HFFc6 (cell line): ENCODE measurements around the gene LRRC57. TPM values are rescaled to one million over a fixed set of nuclear protein-coding genes. Genes with fewer than 3 reads are reported as not detected.
A peak's percentile ranks its signal among the peaks of the same experiment; 100 is the strongest.

Source experiments
- DNase-seq: peaks from one replicate; pipeline ENCODE4 v3.0.0-alpha.2; 2018
- H3K27ac Mint-ChIP-seq: 2 replicates; pipeline ENCODE4 v1.8.0; 2020; ENCODE audit warnings: mild to moderate bottlenecking, mixed read lengths
- H3K27me3 Mint-ChIP-seq: 2 replicates; pipeline ENCODE4 v1.8.0; 2021; ENCODE audit warnings: mild to moderate bottlenecking, moderate library complexity, mixed read lengths; ENCODE audit not compliant: insufficient read depth
- H3K36me3 Mint-ChIP-seq: 2 replicates; pipeline ENCODE4 v1.8.0; 2021; ENCODE audit warnings: low read depth, mixed read lengths
- H3K4me1 Mint-ChIP-seq: 2 replicates; pipeline ENCODE4 v1.8.0; 2020; ENCODE audit warnings: low read depth, mixed read lengths
- H3K4me3 Mint-ChIP-seq: 2 replicates; pipeline ENCODE4 v1.8.0; 2020; ENCODE audit warnings: mild to moderate bottlenecking, moderate library complexity, mixed read lengths
- H3K9me3 Mint-ChIP-seq: 2 replicates; pipeline ENCODE4 v1.8.0; 2020; ENCODE audit warnings: mild to moderate bottlenecking, mixed read lengths
- long read RNA-seq: library from polyadenylated mRNA; unstranded; transcript quantifications from one replicate; pipeline ENCODE4 v2.0.0, GENCODE V29; 2019
- total RNA-seq, 6 experiments: library from RNA; stranded (reverse); fragmentation: NEBNext Ultra II Directional; extraction: Animal tissue kit (Norgen Biotek cat#: 25700); gene quantifications; 2 replicates in 1 of 6; 3 replicates in 5 of 6; pipeline ENCODE4 v1.2.3, GENCODE V29; 2021
- TF ChIP-seq, protein P1 (sequence below): fragments of 200-600 bp; sonication (generic); IDR thresholded peaks from 2 replicates; pipeline ENCODE4 v1.5.0; 2021; ENCODE audit warnings: antibody characterized with exemption, mild to moderate bottlenecking

The LRRC57 gene
- 10 to 100 TPM; 18.5 to 22.9 (median 20.4) TPM for total RNA-seq
- long read RNA-seq, full-length matches to known transcripts: 12 of 24 reads
- long read RNA-seq, partial matches to known transcripts: 1 of 24 reads
- long read RNA-seq, other reads (novel, unspliced or antisense): 11 of 24 reads

DNA sequence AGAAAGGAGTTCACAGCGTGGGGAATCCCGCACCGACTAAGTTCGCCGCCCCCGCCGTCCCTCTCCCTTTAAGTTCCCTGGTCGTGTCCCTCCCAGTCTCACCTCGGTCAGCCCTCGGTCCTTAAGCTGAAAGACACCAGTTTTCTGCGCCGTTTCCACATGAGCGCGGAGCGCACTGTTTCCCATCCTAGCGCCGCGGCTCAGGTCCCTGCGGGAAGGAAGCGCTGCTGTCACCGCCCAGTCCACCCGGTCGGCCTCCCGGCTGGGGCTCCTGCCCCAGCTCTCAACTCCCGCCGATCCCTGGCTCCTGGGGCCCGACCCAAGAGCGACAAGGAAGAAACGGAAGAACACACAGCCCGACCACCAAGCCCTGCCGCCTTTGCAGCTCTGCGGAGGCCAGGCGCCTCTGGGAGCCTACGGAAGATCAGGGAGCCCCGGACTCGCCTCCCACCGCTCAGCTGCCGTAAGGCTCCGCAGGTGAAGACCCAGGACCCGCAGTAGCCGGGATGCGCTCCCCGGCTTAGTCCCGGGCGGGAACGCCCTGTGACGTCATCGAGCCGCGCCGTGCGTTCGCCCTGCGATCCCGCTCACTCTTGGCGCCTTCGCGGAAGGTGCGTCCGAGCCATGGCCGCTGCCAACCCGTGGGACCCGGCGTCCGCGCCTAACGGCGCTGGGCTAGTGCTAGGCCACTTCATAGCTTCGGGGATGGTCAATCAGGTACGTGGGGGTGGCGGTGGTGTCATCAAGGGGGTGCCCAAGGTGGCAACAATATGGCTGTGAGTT lies at the start of gene LRRC57, which contains the start of gene HAUS2:
TSS of gene LRRC57 (minus strand) at position 545 of the 783 bp plus-strand sequence. CDS start at position 186, 359 bp downstream.
TSS of gene HAUS2 (plus strand) at position 590 of the 783 bp plus-strand sequence. CDS start at position 625, 35 bp downstream.
- peaks cover 11% of the 10 kb centered on the region; the same call in 1 of the 2 replicates for H3K36me3 Mint-ChIP-seq
- DNase-seq: peak; percentile 73

DNA sequence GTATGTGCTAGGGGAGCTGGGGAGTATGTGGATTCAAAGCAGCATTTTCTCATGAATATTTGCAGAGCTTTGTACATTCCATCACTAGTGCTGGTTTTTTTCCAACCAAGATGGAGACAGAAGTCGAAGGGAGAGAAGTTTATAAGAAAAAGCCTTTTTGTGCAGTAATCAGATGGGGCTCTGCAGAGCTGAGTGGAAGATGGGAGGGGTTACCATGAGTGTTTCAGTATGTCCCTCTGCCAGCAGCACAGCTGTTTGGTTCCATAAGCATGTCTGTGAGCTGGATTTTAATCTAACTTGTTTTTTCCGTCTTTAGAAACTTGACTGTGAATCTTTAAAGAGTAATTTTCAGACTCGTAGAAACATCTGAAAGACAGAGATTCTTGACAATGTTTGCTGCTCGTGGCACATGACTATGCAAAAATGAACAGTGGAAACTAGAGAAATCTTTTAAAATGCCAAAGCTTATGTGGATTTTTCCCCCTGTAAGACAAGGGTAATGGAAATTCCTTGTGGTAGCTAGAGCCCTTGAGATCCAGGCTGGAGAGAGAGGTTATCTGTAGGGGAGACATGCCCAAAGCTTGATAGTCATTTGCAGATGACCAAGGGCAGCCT lies 47.1 kb upstream of the LRRC57 start:
- no peak for DNase-seq
- Mint-ChIP-seq H3K36me3 (peaks cover 12% of the 10 kb centered on the region), H3K27ac (no peak overlapping the region; the same call in 1 of the 2 replicates), H3K4me1 (peaks cover 20% of the 10 kb centered on the region), H3K4me3 (no peak overlapping the region), H3K9me3 (no peaks in the 10 kb centered on the region), H3K27me3 (no peaks in the 10 kb centered on the region; the same call in 1 of the 2 replicates)
- TF ChIP-seq, protein P1, sequence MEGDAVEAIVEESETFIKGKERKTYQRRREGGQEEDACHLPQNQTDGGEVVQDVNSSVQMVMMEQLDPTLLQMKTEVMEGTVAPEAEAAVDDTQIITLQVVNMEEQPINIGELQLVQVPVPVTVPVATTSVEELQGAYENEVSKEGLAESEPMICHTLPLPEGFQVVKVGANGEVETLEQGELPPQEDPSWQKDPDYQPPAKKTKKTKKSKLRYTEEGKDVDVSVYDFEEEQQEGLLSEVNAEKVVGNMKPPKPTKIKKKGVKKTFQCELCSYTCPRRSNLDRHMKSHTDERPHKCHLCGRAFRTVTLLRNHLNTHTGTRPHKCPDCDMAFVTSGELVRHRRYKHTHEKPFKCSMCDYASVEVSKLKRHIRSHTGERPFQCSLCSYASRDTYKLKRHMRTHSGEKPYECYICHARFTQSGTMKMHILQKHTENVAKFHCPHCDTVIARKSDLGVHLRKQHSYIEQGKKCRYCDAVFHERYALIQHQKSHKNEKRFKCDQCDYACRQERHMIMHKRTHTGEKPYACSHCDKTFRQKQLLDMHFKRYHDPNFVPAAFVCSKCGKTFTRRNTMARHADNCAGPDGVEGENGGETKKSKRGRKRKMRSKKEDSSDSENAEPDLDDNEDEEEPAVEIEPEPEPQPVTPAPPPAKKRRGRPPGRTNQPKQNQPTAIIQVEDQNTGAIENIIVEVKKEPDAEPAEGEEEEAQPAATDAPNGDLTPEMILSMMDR: no peak

More for the DNA sequence above, at the start of gene LRRC57, which contains the start of gene HAUS2:
- peaks cover 4% of the 10 kb centered on the region for H3K27me3 Mint-ChIP-seq
- H3K4me1 Mint-ChIP-seq: peaks cover 50% of the 10 kb centered on the region
- TF ChIP-seq, protein P1: no peak
- peak within 1 kb of the TSS; percentile 95 for H3K27ac Mint-ChIP-seq
- no peaks in the 10 kb centered on the region for H3K9me3 Mint-ChIP-seq
- H3K4me3 Mint-ChIP-seq: peak within 1 kb of the TSS; percentile 99

DNA sequence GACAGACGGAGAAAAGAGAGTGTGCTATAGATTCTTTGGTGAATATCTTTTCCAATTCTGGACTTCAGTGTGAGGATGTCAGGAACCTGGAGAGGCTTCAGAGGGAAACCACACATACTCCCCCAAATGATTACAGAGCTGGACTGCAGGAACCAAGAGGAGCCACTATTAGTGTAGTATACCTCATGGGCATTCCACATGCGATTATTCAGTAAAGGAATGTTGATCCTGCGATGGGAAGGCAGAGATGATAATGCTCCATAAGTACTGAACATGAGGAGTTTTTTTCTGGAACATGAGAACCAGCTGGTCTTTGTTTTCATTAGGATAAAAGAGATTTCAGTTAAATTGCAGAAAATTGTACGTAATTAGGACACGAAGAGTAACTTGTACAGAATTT lies 45.5 kb upstream of the LRRC57 start:
- Mint-ChIP-seq H3K9me3 (no peaks in the 10 kb centered on the region), H3K27me3 (no peaks in the 10 kb centered on the region; the same call in 1 of the 2 replicates), H3K36me3 (peaks cover under 1% of the 10 kb centered on the region; the same call in 1 of the 2 replicates), H3K4me1 (peaks cover 20% of the 10 kb centered on the region), H3K4me3 (no peak overlapping the region), H3K27ac (0 out of 2 replicates have a peak overlapping the region, but pooled peaks have one; percentile 9)
- DNase-seq: peak; percentile 6
- TF ChIP-seq, protein P1: no peak

DNA sequence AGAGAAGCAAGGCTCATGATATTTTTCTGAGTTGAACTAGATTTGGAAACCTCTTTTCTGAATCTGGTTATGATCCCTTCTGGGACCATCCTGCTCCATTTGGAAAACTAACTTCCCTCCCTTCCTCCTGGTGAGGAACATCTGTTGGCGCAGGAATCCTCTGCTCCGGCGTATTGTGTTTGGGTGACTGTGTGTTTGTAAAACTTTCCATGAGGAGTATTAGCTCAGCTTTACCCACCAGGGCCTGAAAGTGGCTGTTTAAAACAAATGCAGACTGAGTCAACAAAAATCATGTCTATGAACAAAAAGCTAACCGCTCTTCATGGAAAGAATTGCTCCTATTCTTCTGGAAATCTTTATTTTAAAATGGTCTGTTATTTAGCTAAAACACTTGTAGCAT lies 44.5 kb upstream of the LRRC57 start:
- no peak for DNase-seq
- peaks cover 24% of the 10 kb centered on the region for H3K4me1 Mint-ChIP-seq
- no peaks in the 10 kb centered on the region; the same call in 1 of the 2 replicates for H3K27me3 Mint-ChIP-seq
- TF ChIP-seq, protein P1: no peak
- peaks cover 3% of the 10 kb centered on the region; the same call in 1 of the 2 replicates for H3K36me3 Mint-ChIP-seq
- H3K4me3 Mint-ChIP-seq: no peak overlapping the region
- H3K9me3 Mint-ChIP-seq: no peaks in the 10 kb centered on the region
- H3K27ac Mint-ChIP-seq: no peak overlapping the region

DNA sequence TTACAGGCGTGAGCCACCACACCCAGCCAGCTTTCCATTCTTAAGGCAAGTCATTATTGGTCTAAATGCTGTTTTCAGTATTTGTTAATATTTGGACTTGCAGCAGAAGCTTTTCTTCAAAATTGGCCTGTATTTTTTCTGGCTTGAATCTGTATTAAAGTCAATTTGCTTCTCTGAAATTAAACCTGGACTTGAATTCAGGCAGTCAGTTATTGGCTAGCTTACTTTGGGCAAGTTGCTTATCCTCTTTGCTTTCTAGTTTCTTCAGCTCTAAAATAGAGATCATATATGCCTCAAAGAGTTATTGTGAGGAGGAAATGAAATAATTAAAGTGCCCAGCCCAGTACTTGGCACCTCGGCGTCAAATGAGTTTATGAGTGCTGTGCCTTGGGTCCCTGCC lies 44.1 kb upstream of the LRRC57 start:
- Mint-ChIP-seq H3K4me3 (no peak overlapping the region), H3K27ac (no peak overlapping the region), H3K9me3 (no peaks in the 10 kb centered on the region), H3K27me3 (no peaks in the 10 kb centered on the region; the same call in 1 of the 2 replicates), H3K4me1 (peaks cover 24% of the 10 kb centered on the region), H3K36me3 (peaks cover 3% of the 10 kb centered on the region; the same call in 1 of the 2 replicates)
- TF ChIP-seq, protein P1: no peak
- DNase-seq: no peak
